GM18498 (cell line): ENCODE data around the gene CEP162.
A peak's percentile ranks its signal among the peaks of the same experiment; 100 is the strongest.
"Not testable (repeated sequence)": the region's sequence is repeated elsewhere in the genome, so short reads cannot be mapped to it uniquely, and the experiment has no call there.

Experiments
- ATAC-seq: cut with Tn5 transposase; IDR thresholded peaks from one replicate; pipeline ENCODE4 v1.9.1; 2021; ENCODE audit warnings: mild to moderate bottlenecking, moderate library complexity; ENCODE audit not compliant: unreplicated experiment

CEP162 gene

GRCh38 chr6:84227434-84228197 lies at the start of gene CEP162:
Gene CEP162, minus strand, starts transcription at chr6:84227643. Its CDS starts 1,250 bp downstream, at chr6:84226393.
- peak; percentile 99 for ATAC-seq

GRCh38 chr6:84274856-84275255 lies 47.4 kb upstream of the CEP162 start:
- ATAC-seq = no peak

GRCh38 chr6:84273048-84273809 lies 45.8 kb upstream of the CEP162 start:
- ATAC-seq = no peak

- no peak for ATAC-seq
These were observed 44.9 kb upstream of the CEP162 start for GRCh38 chr6:84272298-84272697.

- ATAC-seq = no peak
These were observed 43.7 kb upstream of the CEP162 start for GRCh38 chr6:84271061-84271716.

- ATAC-seq = no peak
These were observed 42.7 kb upstream of the CEP162 start for GRCh38 chr6:84269947-84270733.

GRCh38 chr6:84268781-84269180 lies 41.3 kb upstream of the CEP162 start:
- ATAC-seq = no peak

- ATAC-seq = no peak
These were observed 36.1 kb upstream of the CEP162 start for GRCh38 chr6:84263557-84263956.

- ATAC-seq = no peak
These were observed 33.5 kb upstream of the CEP162 start for GRCh38 chr6:84260926-84261325.

- no peak for ATAC-seq
These were observed 32.8 kb upstream of the CEP162 start for GRCh38 chr6:84260196-84260595.

- no peak for ATAC-seq
These were observed 31.4 kb upstream of the CEP162 start for GRCh38 chr6:84258866-84259265.

GRCh38 chr6:84258268-84258667 lies 30.8 kb upstream of the CEP162 start:
- no peak for ATAC-seq

GRCh38 chr6:84255641-84256040 lies 28.2 kb upstream of the CEP162 start:
- no peak for ATAC-seq

- ATAC-seq = no peak
These were observed 25.9 kb upstream of the CEP162 start for GRCh38 chr6:84253380-84253779.

- no peak for ATAC-seq
These were observed 24.6 kb upstream of the CEP162 start for GRCh38 chr6:84251891-84252539.

- ATAC-seq = no peak
These were observed 22.3 kb upstream of the CEP162 start for GRCh38 chr6:84249724-84250123.

GRCh38 chr6:84244416-84245081 lies 17.1 kb upstream of the CEP162 start:
- not testable (repeated sequence) for ATAC-seq

- ATAC-seq = no peak
These were observed 15.8 kb upstream of the CEP162 start for GRCh38 chr6:84243240-84243639.

- ATAC-seq = no peak
These were observed 14.8 kb upstream of the CEP162 start for GRCh38 chr6:84242265-84242664.

- peak; percentile 2 for ATAC-seq
These were observed 728 bp upstream of the CEP162 start for GRCh38 chr6:84228198-84228543.
